ENCODE data around the gene PDCD1LG2.
"Not testable (repeated sequence)": the region's sequence is repeated elsewhere in the genome, so short reads cannot be mapped to it uniquely, and the experiment has no call there.

The PDCD1LG2 gene

GRCh38 chr9:5493679-5494511 is 16.4 kb upstream of the PDCD1LG2 start:
- no peak for DNase-seq (ENCODE audit: low read depth in 3 of 3, low spot score in 1 of 3)

- not testable (repeated sequence) for DNase-seq (ENCODE audit: low read depth in 3 of 3, low spot score in 1 of 3)
Measured at GRCh38 chr9:5494765-5495164, 15.6 kb upstream of the PDCD1LG2 start.

- no peak for DNase-seq (ENCODE audit: low read depth in 3 of 3, low spot score in 1 of 3)
Measured at GRCh38 chr9:5499157-5499556, 11.2 kb upstream of the PDCD1LG2 start.

- DNase-seq (ENCODE audit: low read depth in 3 of 3, low spot score in 1 of 3), result no peak
Measured at GRCh38 chr9:5499889-5500398, 10.4 kb upstream of the PDCD1LG2 start.

GRCh38 chr9:5500441-5501235 is 9.7 kb upstream of the PDCD1LG2 start:
- DNase-seq (ENCODE audit: low read depth in 3 of 3, low spot score in 1 of 3), result no peak

- DNase-seq (ENCODE audit: low read depth in 3 of 3, low spot score in 1 of 3), result no peak
Measured at GRCh38 chr9:5502553-5502952, 7.8 kb upstream of the PDCD1LG2 start.

GRCh38 chr9:5509573-5509972 is 758 bp upstream of the PDCD1LG2 start:
- DNase-seq (ENCODE audit: low read depth in 3 of 3, low spot score in 1 of 3), result no peak

- DNase-seq (ENCODE audit: low read depth in 3 of 3, low spot score in 1 of 3), result no peak
Measured at GRCh38 chr9:5510989-5511388, 658 bp downstream of the PDCD1LG2 start.

- no peak for DNase-seq (ENCODE audit: low read depth in 3 of 3, low spot score in 1 of 3)
Measured at GRCh38 chr9:5511476-5511875, 1.1 kb downstream of the PDCD1LG2 start.

GRCh38 chr9:5511935-5512580 is 1.7 kb downstream of the PDCD1LG2 start:
- no peak for DNase-seq (ENCODE audit: low read depth in 3 of 3, low spot score in 1 of 3)

GRCh38 chr9:5512658-5513452 is 2.5 kb downstream of the PDCD1LG2 start:
- DNase-seq (ENCODE audit: low read depth in 3 of 3, low spot score in 1 of 3), result no peak

GRCh38 chr9:5513966-5514616 is 3.8 kb downstream of the PDCD1LG2 start:
- no peak for DNase-seq (ENCODE audit: low read depth in 3 of 3, low spot score in 1 of 3)

GRCh38 chr9:5514617-5515260 is 4.4 kb downstream of the PDCD1LG2 start:
- no peak for DNase-seq (ENCODE audit: low read depth in 3 of 3, low spot score in 1 of 3)

- no peak for DNase-seq (ENCODE audit: low read depth in 3 of 3, low spot score in 1 of 3)
Measured at GRCh38 chr9:5515261-5515650, 4.9 kb downstream of the PDCD1LG2 start.

GRCh38 chr9:5516453-5517220 is 6.3 kb downstream of the PDCD1LG2 start:
- no peak for DNase-seq (ENCODE audit: low read depth in 3 of 3, low spot score in 1 of 3)

- DNase-seq (ENCODE audit: low read depth in 3 of 3, low spot score in 1 of 3), result no peak
Measured at GRCh38 chr9:5518171-5518936, 8.0 kb downstream of the PDCD1LG2 start.

GRCh38 chr9:5518937-5519319 is 8.6 kb downstream of the PDCD1LG2 start:
- DNase-seq (ENCODE audit: low read depth in 3 of 3, low spot score in 1 of 3), result no peak

- no peak for DNase-seq (ENCODE audit: low read depth in 3 of 3, low spot score in 1 of 3)
Measured at GRCh38 chr9:5524090-5524489, 13.8 kb downstream of the PDCD1LG2 start.

Measured in stimulated activated CD4-positive, alpha-beta T cell treated with anti-CD3 and anti-CD28 coated beads, TNF-alpha, amount 100 ng/mL, for 1 hour (primary cell).